Putamen (tissue), 1 donor: ENCODE results near the gene PDCD1.
"Not testable (repeated sequence)": the region's sequence is repeated elsewhere in the genome, so short reads cannot be mapped to it uniquely, and the experiment has no call there.

Source experiments
- DNase-seq: peaks from one replicate; pipeline ENCODE4 v3.0.0-alpha.2; 2016; ENCODE audit warnings: low spot score

Gene PDCD1

GRCh38 chr2:241800198-241800903, 58.3 kb downstream of the PDCD1 start:
- DNase-seq: not testable (repeated sequence)
